Peyer's patch (tissue), 4 donors: Measurements from ENCODE around the gene CISD3. TPM values are rescaled to one million over a fixed set of nuclear protein-coding genes. Genes with fewer than 3 reads are reported as not detected.
A peak's percentile ranks its signal among the peaks of the same experiment; 100 is the strongest.
"Not testable (repeated sequence)": the region's sequence is repeated elsewhere in the genome, so short reads cannot be mapped to it uniquely, and the experiment has no call there.

Experiments
- DNase-seq, 3 donors: peaks; one replicate each; pipeline ENCODE4 v3.0.0-alpha.2; 2017 to 2019
- H3K27ac ChIP-seq, 4 donors: fragments of 200-600 bp; sonication (generic); one replicate each; pipeline ENCODE4 v1.5.1; 2016 to 2019
- H3K27me3 ChIP-seq, 2 donors: fragments of 200-600 bp; sonication (generic); one replicate each; pipeline ENCODE4 v1.5.1; 2019
- H3K36me3 ChIP-seq, 3 donors: fragments of 200-600 bp; sonication (generic); one replicate each; pipeline ENCODE4 v1.5.1; 2016 to 2019
- H3K4me1 ChIP-seq, 4 donors: fragments of 200-600 bp; sonication (generic); one replicate each; pipeline ENCODE4 v1.5.1; 2016 to 2019
- H3K4me3 ChIP-seq, 4 donors: fragments of 200-600 bp; sonication (generic); 1 replicate in 3 of 4; 2 replicates in 1 of 4; pipeline ENCODE4 v1.5.1; 2016 to 2019; ENCODE audit warnings: mild to moderate bottlenecking in 1 of 4
- H3K9me3 ChIP-seq, 4 donors: fragments of 200-600 bp; sonication (generic); one replicate each; pipeline ENCODE4 v1.5.1; 2016 to 2019; ENCODE audit warnings: mild to moderate bottlenecking in 1 of 4
- POLR2A ChIP-seq, 2 donors: fragments of 450-650 bp; IDR thresholded peaks; one replicate each; pipeline ENCODE4 v1.5.1; 2017; ENCODE audit warnings: antibody characterized with exemption in 2 of 2, mild to moderate bottlenecking in 2 of 2, moderate library complexity in 2 of 2
- total RNA-seq, 4 donors: library from RNA; depleted of rRNA; stranded (reverse); fragments of >200 nt; gene quantifications; one replicate each; pipeline ENCODE4 v1.1.0, GENCODE V29; 2016
- TF ChIP-seq, protein P1 (sequence below), 6 experiments: fragments of 450-650 bp in 4 of 6; fragments of 200-600 bp in 2 of 6; sonication (generic) in 1 of 6; IDR thresholded peaks; one replicate each; pipeline ENCODE4 v1.5.1; 2017 to 2019; ENCODE audit warnings: antibody characterized with exemption in 6 of 6, mild to moderate bottlenecking in 3 of 6, moderate library complexity in 1 of 6

CISD3 gene
- total RNA-seq, 4 donors from 2014 or later = 10.7 to 55.0 (median 43.2) TPM

DNA sequence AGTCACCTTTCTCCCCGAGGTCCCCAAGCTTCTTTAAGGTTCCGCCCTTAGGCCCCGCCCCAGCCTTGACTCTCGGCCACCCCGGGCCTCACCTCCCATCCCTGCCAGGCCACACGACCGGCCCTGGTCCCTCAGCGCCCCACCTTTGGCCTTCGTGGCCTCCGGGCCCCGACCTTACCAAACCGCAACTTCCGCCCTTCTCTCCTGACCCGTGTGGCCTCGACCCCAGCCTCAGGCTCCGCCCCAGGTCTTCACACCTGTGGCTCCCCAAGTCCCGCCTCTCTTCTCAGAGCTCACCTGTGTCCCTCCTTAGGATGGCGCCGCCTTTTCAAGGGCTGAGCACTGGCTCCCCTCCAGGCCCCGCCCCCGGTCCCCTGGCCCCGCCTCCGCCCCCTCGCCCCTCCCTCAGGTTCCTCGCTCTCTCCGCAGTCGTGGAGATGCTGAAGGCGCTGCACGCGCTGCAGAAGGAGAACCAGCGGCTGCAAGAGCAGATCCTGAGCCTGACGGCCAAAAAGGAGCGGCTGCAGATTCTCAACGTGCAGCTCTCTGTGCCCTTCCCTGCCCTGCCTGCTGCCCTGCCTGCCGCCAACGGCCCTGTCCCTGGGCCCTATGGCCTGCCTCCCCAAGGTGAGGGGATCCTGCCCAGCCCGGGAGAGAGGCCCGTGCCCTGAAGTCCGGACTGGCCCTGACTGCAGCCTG lies 10.0 kb upstream of the CISD3 start:
- Histone ChIP-seq H3K27me3 (no peaks in the 10 kb centered on the region), H3K36me3 (peaks cover 0 to 75% (median 0%) of the 10 kb centered on the region in 3 donors), H3K4me1 (peaks cover 0 to 22% (median 0%) of the 10 kb centered on the region in 4 donors), H3K4me3 (no peak overlapping the region), H3K9me3 (no peaks in the 10 kb centered on the region), H3K27ac (no peak overlapping the region)
- DNase-seq = no peak
- TF ChIP-seq POLR2A (IDR thresholded peaks at IDR 0.05) = no peak

DNA sequence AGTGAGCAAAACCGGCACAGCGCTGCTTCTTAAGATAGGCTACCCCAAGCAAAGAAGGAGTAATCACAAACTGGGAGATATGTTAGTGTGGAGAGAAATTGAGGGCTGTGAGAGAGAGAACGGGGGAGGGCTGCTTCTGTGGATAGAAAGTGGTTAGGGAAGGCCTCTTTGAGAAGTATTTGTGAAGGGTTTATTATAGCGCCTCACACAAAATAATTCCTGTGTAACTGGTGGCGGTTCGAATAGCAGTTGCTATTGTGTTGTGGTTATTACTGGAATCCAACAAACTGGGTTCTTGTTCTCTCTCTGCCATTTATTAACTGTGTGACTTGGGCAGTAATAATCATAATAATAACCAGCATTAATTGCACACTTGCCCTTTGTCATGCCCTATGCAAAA lies 9.2 kb upstream of the CISD3 start:
- no peak for TF ChIP-seq POLR2A (IDR thresholded peaks at IDR 0.05)
- TF ChIP-seq, protein P1, sequence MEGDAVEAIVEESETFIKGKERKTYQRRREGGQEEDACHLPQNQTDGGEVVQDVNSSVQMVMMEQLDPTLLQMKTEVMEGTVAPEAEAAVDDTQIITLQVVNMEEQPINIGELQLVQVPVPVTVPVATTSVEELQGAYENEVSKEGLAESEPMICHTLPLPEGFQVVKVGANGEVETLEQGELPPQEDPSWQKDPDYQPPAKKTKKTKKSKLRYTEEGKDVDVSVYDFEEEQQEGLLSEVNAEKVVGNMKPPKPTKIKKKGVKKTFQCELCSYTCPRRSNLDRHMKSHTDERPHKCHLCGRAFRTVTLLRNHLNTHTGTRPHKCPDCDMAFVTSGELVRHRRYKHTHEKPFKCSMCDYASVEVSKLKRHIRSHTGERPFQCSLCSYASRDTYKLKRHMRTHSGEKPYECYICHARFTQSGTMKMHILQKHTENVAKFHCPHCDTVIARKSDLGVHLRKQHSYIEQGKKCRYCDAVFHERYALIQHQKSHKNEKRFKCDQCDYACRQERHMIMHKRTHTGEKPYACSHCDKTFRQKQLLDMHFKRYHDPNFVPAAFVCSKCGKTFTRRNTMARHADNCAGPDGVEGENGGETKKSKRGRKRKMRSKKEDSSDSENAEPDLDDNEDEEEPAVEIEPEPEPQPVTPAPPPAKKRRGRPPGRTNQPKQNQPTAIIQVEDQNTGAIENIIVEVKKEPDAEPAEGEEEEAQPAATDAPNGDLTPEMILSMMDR (IDR thresholded peaks at IDR 0.05) = no peak
- DNase-seq = no peak
- peaks cover 0 to 66% (median 0%) of the 10 kb centered on the region in 3 donors for H3K36me3 ChIP-seq

DNA sequence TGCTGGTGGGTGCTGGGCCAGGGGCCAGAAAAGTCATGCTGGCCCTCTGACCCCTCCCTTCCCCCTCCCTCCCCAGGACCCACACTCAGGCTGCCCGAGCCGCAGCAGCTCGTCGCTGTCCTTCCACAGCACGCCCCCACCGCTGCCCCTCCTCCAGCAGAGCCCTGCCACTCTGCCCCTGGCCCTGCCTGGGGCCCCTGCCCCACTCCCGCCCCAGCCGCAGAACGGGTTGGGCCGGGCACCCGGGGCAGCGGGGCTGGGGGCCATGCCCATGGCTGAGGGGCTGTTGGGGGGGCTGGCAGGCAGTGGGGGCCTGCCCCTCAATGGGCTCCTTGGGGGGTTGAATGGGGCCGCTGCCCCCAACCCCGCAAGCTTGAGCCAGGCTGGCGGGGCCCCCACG lies 8.3 kb upstream of the CISD3 start:
- TF ChIP-seq, protein P1 (IDR thresholded peaks at IDR 0.05) = no peak
- TF ChIP-seq POLR2A (IDR thresholded peaks at IDR 0.05) = no peak
- no peaks in the 10 kb centered on the region for H3K27me3 ChIP-seq
- H3K36me3 ChIP-seq = peaks cover 0 to 58% (median 0%) of the 10 kb centered on the region in 3 donors
- peaks cover 0 to 32% (median 0%) of the 10 kb centered on the region in 4 donors for H3K4me1 ChIP-seq
- no peak for DNase-seq
- no peak overlapping the region for H3K4me3 ChIP-seq
- no peaks in the 10 kb centered on the region for H3K9me3 ChIP-seq
- no peak overlapping the region for H3K27ac ChIP-seq

More for the DNA sequence above, 9.2 kb upstream of the CISD3 start:
- no peak overlapping the region for H3K4me3 ChIP-seq
- no peak overlapping the region for H3K27ac ChIP-seq
- H3K27me3 ChIP-seq = no peaks in the 10 kb centered on the region
- H3K9me3 ChIP-seq = no peaks in the 10 kb centered on the region
- H3K4me1 ChIP-seq = peaks cover 0 to 31% (median 0%) of the 10 kb centered on the region in 4 donors

DNA sequence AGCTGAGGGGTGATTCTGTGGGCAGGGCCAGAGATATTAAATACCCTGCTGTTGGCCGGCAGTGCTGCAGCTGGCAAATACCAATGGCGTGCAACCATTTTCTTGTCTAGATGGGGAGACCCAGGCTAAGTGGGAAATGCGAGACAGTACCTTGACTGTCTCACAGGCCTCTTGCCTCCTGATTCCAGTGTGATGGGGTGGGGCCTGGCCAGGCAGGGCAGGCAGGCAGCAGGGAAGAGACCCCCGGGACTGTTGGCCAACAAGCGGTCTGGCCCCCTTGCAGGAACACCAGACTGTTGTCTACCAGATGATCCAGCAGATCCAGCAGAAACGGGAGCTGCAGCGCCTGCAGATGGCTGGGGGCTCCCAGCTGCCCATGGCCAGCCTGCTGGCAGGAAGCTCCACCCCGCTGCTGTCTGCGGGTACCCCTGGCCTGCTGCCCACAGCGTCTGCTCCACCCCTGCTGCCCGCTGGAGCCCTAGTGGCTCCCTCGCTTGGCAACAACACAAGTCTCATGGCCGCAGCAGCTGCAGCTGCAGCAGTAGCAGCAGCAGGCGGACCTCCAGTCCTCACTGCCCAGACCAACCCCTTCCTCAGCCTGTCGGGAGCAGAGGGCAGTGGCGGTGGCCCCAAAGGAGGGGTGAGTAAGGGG lies 5.7 kb upstream of the CISD3 start:
- H3K36me3 ChIP-seq = peaks cover 0 to 34% (median 0%) of the 10 kb centered on the region in 3 donors
- DNase-seq = peak in 2 of 3 donors; percentile 65 to 74
- H3K27ac ChIP-seq = peak overlapping the region in 1 of 4 donors; percentile 76
- H3K27me3 ChIP-seq = no peaks in the 10 kb centered on the region
- no peak for TF ChIP-seq POLR2A (IDR thresholded peaks at IDR 0.05)
- TF ChIP-seq, protein P1 (IDR thresholded peaks at IDR 0.05) = no peak
- peaks cover 3 to 39% (median 20%) of the 10 kb centered on the region in 4 donors for H3K4me1 ChIP-seq
- no peaks in the 10 kb centered on the region for H3K9me3 ChIP-seq
- no peak overlapping the region for H3K4me3 ChIP-seq

DNA sequence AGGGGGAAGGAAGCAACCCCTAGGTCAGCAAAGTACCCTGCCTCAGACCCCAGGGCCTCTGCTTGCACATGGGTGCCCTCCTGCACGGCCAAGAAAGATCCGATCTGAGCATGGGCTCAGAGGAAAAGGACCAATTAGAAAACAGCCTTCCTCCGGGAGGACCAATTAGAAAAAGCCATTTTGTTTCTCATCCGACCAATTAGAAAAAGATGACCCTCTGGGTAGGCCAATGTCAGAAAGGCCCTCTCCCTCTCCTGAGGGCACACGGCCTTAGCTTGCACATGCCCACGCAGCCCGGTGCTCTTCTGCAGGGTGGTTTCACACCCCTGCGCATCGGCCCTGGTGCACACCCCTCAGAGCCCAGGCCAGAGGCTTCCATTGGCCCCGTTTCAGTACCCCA lies 5.1 kb upstream of the CISD3 start:
- Histone ChIP-seq H3K36me3 (peaks cover 0 to 28% (median 0%) of the 10 kb centered on the region in 3 donors), H3K4me3 (no peak overlapping the region), H3K27me3 (no peaks in the 10 kb centered on the region), H3K9me3 (no peaks in the 10 kb centered on the region), H3K4me1 (peaks cover 3 to 42% (median 20%) of the 10 kb centered on the region in 4 donors), H3K27ac (peak overlapping the region in 2 of 4 donors; percentile 16 to 76)
- no peak for TF ChIP-seq POLR2A (IDR thresholded peaks at IDR 0.05)
- TF ChIP-seq, protein P1 (IDR thresholded peaks at IDR 0.05) = no peak
- DNase-seq = no peak

DNA sequence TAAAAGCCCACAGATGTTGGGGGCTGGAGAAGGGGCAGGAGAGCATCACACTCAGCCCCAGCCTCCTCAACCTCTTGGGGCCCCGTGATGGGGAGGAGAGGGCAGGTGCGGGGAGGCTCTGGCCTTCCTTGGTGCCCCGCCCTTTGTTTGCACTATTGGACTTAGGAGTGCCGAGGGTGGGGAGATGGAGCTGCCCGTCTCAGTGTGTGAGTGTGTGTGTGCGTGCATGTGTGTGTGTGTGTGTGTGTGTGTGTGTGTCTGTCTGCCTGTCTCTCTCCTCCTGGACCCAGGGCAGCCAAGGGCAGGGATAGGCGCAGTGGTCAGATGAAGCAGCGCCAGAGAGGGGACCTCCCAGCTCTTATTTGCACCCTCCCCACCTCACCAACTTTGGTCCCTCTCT lies 4.0 kb upstream of the CISD3 start:
- not testable (repeated sequence) for H3K9me3 ChIP-seq, H3K4me3 ChIP-seq, H3K27me3 ChIP-seq
- peak in 2 of 3 donors; percentile 81 to 86 for DNase-seq
- Histone ChIP-seq H3K27ac (peak overlapping the region in 3 of 4 donors; percentile 28 to 76 (median 34)), H3K36me3 (peaks cover 0 to 18% (median 0%) of the 10 kb centered on the region in 3 donors), H3K4me1 (peaks cover 3 to 44% (median 26%) of the 10 kb centered on the region in 4 donors)
